Mucosa of descending colon (tissue), 3 donors: ENCODE measurements around the gene C1orf174. TPM values are rescaled to one million over a fixed set of nuclear protein-coding genes. Genes with fewer than 3 reads are reported as not detected.
A peak's percentile ranks its signal among the peaks of the same experiment; 100 is the strongest.

ENCODE experiments used
- ATAC-seq: fragments of 200-7000 bp; cut with Tn5 transposase; one replicate; pipeline ENCODE4 v1.9.1; 2020; ENCODE audit warnings: mild to moderate bottlenecking, moderate library complexity
- DNase-seq, 3 donors: peaks; one replicate each; pipeline ENCODE4 v3.0.0-alpha.2; 2020
- H3K36me3 ChIP-seq: fragments of 200-600 bp; one replicate; pipeline ENCODE4 v1.8.0; 2021; ENCODE audit warnings: low read depth, mild to moderate bottlenecking
- H3K4me1 ChIP-seq: fragments of 200-600 bp; one replicate; pipeline ENCODE4 v1.8.0; 2021; ENCODE audit warnings: low read depth, mild to moderate bottlenecking
- H3K4me3 ChIP-seq: fragments of 200-600 bp; one replicate; pipeline ENCODE4 v1.8.0; 2021; ENCODE audit warnings: mild to moderate bottlenecking
- H3K9me3 ChIP-seq: fragments of 200-600 bp; one replicate; pipeline ENCODE4 v1.8.0; 2021; ENCODE audit warnings: mild to moderate bottlenecking
- CTCF ChIP-seq: fragments of 200-600 bp; IDR thresholded peaks from one replicate; pipeline ENCODE4 v1.8.0; 2022; ENCODE audit warnings: antibody characterized with exemption, mild to moderate bottlenecking
- intact Hi-C, 2 donors: fragments of 100-400 bp; cut with DNase I in 1 of 2; cut with micrococcal nuclease in 1 of 2; formaldehyde crosslinking; loops; one replicate each; pipeline versions ENCODE4 v1.11.0 to v1.11.1; 2022; cut with DNase I, micrococcal nuclease
- total RNA-seq, 3 donors: library from RNA; stranded (reverse); fragmentation: NEBNext Ultra II Directional in 2 of 3; extraction: Animal tissue kit (Norgen Biotek cat#: 25700) in 2 of 3; gene quantifications; one replicate each; pipeline versions ENCODE4 v1.2.1 to v1.2.4, GENCODE V29; 2021 to 2023
- donor health status: DM: no; HTN: no; CAD: no; lungs with moderate emphysema.
- donor health status: DM: no; HTN: no; CAD: no.
- donor health status: DM: no; HTN: yes; CAD: no.

Gene C1orf174
- total RNA-seq, 3 donors from 2014 or later = 19.3 to 23.7 (median 21.8) TPM

- DNase-seq = peak in 1 of 3 donors; percentile 8
- TF ChIP-seq CTCF = no peak
- intact Hi-C loops = no loop called here
Measured at GRCh38 chr1:3902571-3903091, 2.6 kb upstream of the C1orf174 start.

GRCh38 chr1:3902111-3902511 is 2.0 kb upstream of the C1orf174 start:
- no peak for ATAC-seq
- intact Hi-C loops = no loop called here
- H3K4me3 ChIP-seq = no peak overlapping the region
- no peaks in the 10 kb centered on the region for H3K36me3 ChIP-seq
- TF ChIP-seq CTCF = no peak
- peaks cover 17% of the 10 kb centered on the region for H3K4me1 ChIP-seq
- peak in 1 of 3 donors; percentile 55 for DNase-seq
- H3K9me3 ChIP-seq = no peaks in the 10 kb centered on the region

More at GRCh38 chr1:3902571-3903091, 2.6 kb upstream of the C1orf174 start:
- H3K9me3 ChIP-seq = no peaks in the 10 kb centered on the region
- H3K4me3 ChIP-seq = no peak overlapping the region
- no peak for ATAC-seq
- H3K4me1 ChIP-seq = peaks cover 17% of the 10 kb centered on the region
- H3K36me3 ChIP-seq = no peaks in the 10 kb centered on the region

GRCh38 chr1:3900969-3901529 is 977 bp upstream of the C1orf174 start:
- intact Hi-C loops = no loop called here
- peak overlapping the region; percentile 67 for H3K4me3 ChIP-seq
- H3K4me1 ChIP-seq = peaks cover 17% of the 10 kb centered on the region
- no peak for TF ChIP-seq CTCF
- DNase-seq (peak; percentile 99), ATAC-seq (peak; percentile 85)
- H3K36me3 ChIP-seq = no peaks in the 10 kb centered on the region
- H3K9me3 ChIP-seq = no peaks in the 10 kb centered on the region

- intact Hi-C loops = no loop called here
- DNase-seq = no peak
- Histone ChIP-seq H3K4me3 (peak overlapping the region; percentile 67), H3K4me1 (peaks cover 17% of the 10 kb centered on the region), H3K36me3 (no peaks in the 10 kb centered on the region), H3K9me3 (no peaks in the 10 kb centered on the region)
- TF ChIP-seq CTCF = no peak
- ATAC-seq = no peak
Measured at GRCh38 chr1:3899754-3900149, 320 bp downstream of the C1orf174 start.

- TF ChIP-seq CTCF = no peak
- peaks cover 17% of the 10 kb centered on the region for H3K4me1 ChIP-seq
- ATAC-seq (no peak), DNase-seq (no peak)
- H3K36me3 ChIP-seq = no peaks in the 10 kb centered on the region
- no peaks in the 10 kb centered on the region for H3K9me3 ChIP-seq
- intact Hi-C loops = no loop called here
- H3K4me3 ChIP-seq = peak overlapping the region; percentile 67
Measured at GRCh38 chr1:3898994-3899753, 898 bp downstream of the C1orf174 start.
